ENCODE measurements around the gene ASCC2.

- TF ChIP-seq POLR2AphosphoS5 (IDR thresholded peaks at IDR 0.05) (no peak), CTCF (IDR thresholded peaks at IDR 0.05 in 8 of 11, conservative IDR thresholded peaks at IDR 0.05 in 3 of 11) (no peak)
Measured at GRCh38 chr22:29780220-29780619, 57.9 kb downstream of the ASCC2 start.

Data from spleen (tissue), 7 donors.